ENCODE data around the gene LHCGR. TPM values are rescaled to one million over a fixed set of nuclear protein-coding genes. Genes with fewer than 3 reads are reported as not detected.
A peak's percentile ranks its signal among the peaks of the same experiment; 100 is the strongest.

LHCGR gene
- total and polyA plus RNA-seq, 7 donors, result not detected

GRCh38 chr2:48728295-48728694 is 27.2 kb downstream of the LHCGR start:
- Histone ChIP-seq H3K27ac (peak overlapping the region in 1 of 4 donors; percentile 14), H3K36me3 (no peaks in the 10 kb centered on the region), H3K4me1 (peaks cover 0 to 9% (median 7%) of the 10 kb centered on the region in 4 donors), H3K27me3 (no peaks in the 10 kb centered on the region), H3K4me3 (no peak overlapping the region), H3K9me3 (no peaks in the 10 kb centered on the region)
- intact Hi-C loops (cut with DNase I), result loop anchor here (5.0 kb wide), 1 partner anchor 126 kb away; no protein-coding TSS in a partner anchor
- WGBS, 2 donors, result 92 to 93% methylated on average over 2 of the region's 2 CpGs
- no peak for DNase-seq
- TF ChIP-seq EP300 (IDR thresholded peaks at IDR 0.05), result no peak
- TF ChIP-seq POLR2AphosphoS5 (IDR thresholded peaks at IDR 0.05), result no peak
- no peak for TF ChIP-seq CTCF (IDR thresholded peaks at IDR 0.05)
- TF ChIP-seq POLR2A (IDR thresholded peaks at IDR 0.05), result no peak

- 81 to 87% methylated on average over 2 of the region's 2 CpGs for WGBS, 2 donors
- Histone ChIP-seq H3K9me3 (no peaks in the 10 kb centered on the region), H3K4me3 (no peak overlapping the region), H3K4me1 (peaks cover 0 to 2% (median under 1%) of the 10 kb centered on the region in 4 donors), H3K27me3 (peaks cover 0 to 3% (median 0%) of the 10 kb centered on the region in 3 donors), H3K36me3 (no peaks in the 10 kb centered on the region), H3K27ac (peak overlapping the region in 1 of 4 donors; percentile 41)
- no peak for TF ChIP-seq POLR2A (IDR thresholded peaks at IDR 0.05)
- TF ChIP-seq EP300 (IDR thresholded peaks at IDR 0.05), result no peak
- no peak for TF ChIP-seq CTCF (IDR thresholded peaks at IDR 0.05)
- TF ChIP-seq POLR2AphosphoS5 (IDR thresholded peaks at IDR 0.05), result no peak
- DNase-seq, result no peak
- intact Hi-C loops (cut with DNase I), result loop anchor here (5.0 kb wide), 1 partner anchor 125 kb away; no protein-coding TSS in a partner anchor
Measured at GRCh38 chr2:48727560-48727959, 28.0 kb downstream of the LHCGR start.

- H3K27ac ChIP-seq, result peak overlapping the region in 1 of 4 donors; percentile 41
- H3K27me3 ChIP-seq, result peaks cover 0 to 12% (median 0%) of the 10 kb centered on the region in 3 donors
- H3K4me1 ChIP-seq, result no peaks in the 10 kb centered on the region
- no peaks in the 10 kb centered on the region for H3K36me3 ChIP-seq
- no peak overlapping the region for H3K4me3 ChIP-seq
- TF ChIP-seq POLR2AphosphoS5 (IDR thresholded peaks at IDR 0.05) (no peak), EP300 (IDR thresholded peaks at IDR 0.05) (no peak), POLR2A (IDR thresholded peaks at IDR 0.05) (no peak), CTCF (IDR thresholded peaks at IDR 0.05) (no peak)
- 78 to 83% methylated on average over 7 of the region's 7 CpGs for WGBS, 2 donors
- H3K9me3 ChIP-seq, result no peaks in the 10 kb centered on the region
- DNase-seq, result no peak
- intact Hi-C loops (cut with DNase I), result loop anchor here (5.0 kb wide), 1 partner anchor 124 kb away; no protein-coding TSS in a partner anchor
Measured at GRCh38 chr2:48725696-48726494, 29.6 kb downstream of the LHCGR start.

GRCh38 chr2:48724278-48724677 is 31.2 kb downstream of the LHCGR start:
- Histone ChIP-seq H3K27me3 (peaks cover 0 to 26% (median 0%) of the 10 kb centered on the region in 3 donors), H3K27ac (peak overlapping the region in 1 of 4 donors; percentile 40), H3K4me1 (no peaks in the 10 kb centered on the region), H3K4me3 (no peak overlapping the region), H3K36me3 (no peaks in the 10 kb centered on the region), H3K9me3 (no peaks in the 10 kb centered on the region)
- no peak for TF ChIP-seq EP300 (IDR thresholded peaks at IDR 0.05)
- TF ChIP-seq CTCF (IDR thresholded peaks at IDR 0.05), result no peak
- intact Hi-C loops (cut with DNase I), result no loop called here
- DNase-seq, result no peak
- WGBS, 2 donors, result 73 to 90% methylated on average over 2 of the region's 2 CpGs

All from sigmoid colon (tissue), 7 donors.